Endometrial microvascular endothelial cells (primary cell): ENCODE measurements around the gene CSNK2A3. TPM values are rescaled to one million over a fixed set of nuclear protein-coding genes. Genes with fewer than 3 reads are reported as not detected.
"Not testable (repeated sequence)": the region's sequence is repeated elsewhere in the genome, so short reads cannot be mapped to it uniquely, and the experiment has no call there.

Source experiments
- in situ Hi-C: cut with HindIII; loops from 2 replicates; pipeline ENCODE4 v1.10.0; 2017; ENCODE audit warnings: low sequenced_read_pairs, low pct_unique_long_range_greater_than_20kb; ENCODE audit errors: inconsistent ontology term
- total RNA-seq: library from RNA; depleted of rRNA; stranded (reverse); fragments of >200 nt; gene quantifications from one replicate; pipeline ENCODE4 v1.2.3, GENCODE V29; 2015; ENCODE audit errors: inconsistent ontology term

CSNK2A3 gene
- total RNA-seq: 0.65 TPM

DNA sequence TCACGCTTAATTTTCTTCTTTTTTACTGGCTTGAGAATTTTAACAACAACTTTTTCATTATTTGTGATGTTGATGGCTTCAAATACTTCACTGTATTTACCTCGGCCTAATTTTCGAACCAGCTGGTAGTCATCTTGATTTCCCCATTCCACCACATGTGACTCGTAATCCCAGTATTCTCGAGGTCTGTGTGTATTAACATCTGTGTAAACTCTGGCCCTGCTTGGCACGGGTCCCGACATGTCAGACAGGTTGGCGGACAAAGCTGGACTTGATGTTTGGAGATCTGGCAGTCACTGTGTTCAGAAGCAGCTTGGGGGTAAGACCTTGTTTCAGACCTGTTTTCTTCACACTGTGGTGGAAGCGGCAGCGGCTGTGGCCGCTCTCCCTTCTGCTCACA, at the start of gene CSNK2A3:
CSNK2A3 (minus strand) TSS at position 373 of the 400 bp plus-strand sequence; CDS start at position 242, 131 bp downstream.
- in situ Hi-C loops: not testable (repeated sequence)

- in situ Hi-C loops: no loop called here
These were observed 49.0 kb upstream of the CSNK2A3 start for GRCh38 chr11:11401960-11402535.

- in situ Hi-C loops: no loop called here
These were observed 47.7 kb upstream of the CSNK2A3 start for GRCh38 chr11:11400635-11401232.

GRCh38 chr11:11400121-11400520, 47.1 kb upstream of the CSNK2A3 start:
- in situ Hi-C loops: no loop called here

GRCh38 chr11:11397781-11398180, 44.7 kb upstream of the CSNK2A3 start:
- in situ Hi-C loops: no loop called here

DNA sequence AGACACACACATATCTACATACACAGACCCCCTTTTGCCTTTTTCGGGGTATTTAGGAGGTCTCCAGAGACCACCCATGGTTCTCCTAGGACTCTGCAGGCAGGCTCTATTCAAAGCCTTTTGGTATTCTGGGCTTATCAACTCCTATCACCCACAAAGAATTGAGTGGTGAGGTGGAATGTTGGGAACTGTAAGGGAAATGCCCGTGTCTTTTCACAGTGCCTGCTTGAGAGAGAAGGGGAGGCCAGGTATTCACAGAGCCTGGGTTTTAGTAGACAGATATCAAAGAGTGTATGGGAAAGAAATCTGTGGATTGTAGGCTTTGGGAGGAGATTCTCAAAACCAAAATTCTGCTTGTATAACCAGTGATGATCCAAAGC, 44.0 kb upstream of the CSNK2A3 start:
- in situ Hi-C loops: no loop called here

DNA sequence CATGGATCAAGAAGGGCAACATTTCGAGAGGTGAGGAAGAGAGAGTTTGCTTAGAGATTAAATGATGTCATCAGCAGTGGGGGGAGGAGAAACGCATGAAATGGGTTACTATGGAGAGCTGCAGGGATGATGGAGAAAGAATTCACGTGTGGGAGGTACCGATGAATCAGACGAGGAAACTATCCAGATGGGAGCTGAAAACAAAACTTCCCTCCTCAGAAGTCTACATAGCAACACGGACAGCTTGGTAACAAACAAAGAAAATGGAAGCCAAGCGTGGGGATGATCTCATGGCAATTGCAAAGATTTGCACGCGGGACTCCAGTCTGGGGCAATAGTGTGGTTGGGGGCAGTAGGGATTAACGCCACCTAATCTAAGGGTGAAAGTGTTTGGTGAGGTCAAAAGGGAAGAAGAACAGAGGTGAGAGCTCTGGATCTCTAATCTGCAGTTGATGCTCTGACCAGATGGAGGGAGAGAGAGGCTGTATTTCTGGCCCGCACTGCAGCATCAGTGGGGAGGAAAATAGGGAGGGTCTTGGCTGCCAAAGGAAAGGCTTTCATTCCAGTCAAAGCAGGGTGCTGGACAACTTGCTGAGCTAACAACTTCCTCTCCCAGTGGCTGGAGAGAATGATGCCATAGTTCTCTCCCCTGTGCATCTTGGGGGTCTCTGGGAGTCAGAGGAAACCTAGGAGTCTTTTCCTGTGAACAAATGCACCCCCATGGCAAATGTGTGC, 43.4 kb upstream of the CSNK2A3 start:
- in situ Hi-C loops: no loop called here

GRCh38 chr11:11395126-11395525, 42.1 kb upstream of the CSNK2A3 start:
- in situ Hi-C loops: no loop called here

GRCh38 chr11:11394241-11394640, 41.2 kb upstream of the CSNK2A3 start:
- in situ Hi-C loops: no loop called here

DNA sequence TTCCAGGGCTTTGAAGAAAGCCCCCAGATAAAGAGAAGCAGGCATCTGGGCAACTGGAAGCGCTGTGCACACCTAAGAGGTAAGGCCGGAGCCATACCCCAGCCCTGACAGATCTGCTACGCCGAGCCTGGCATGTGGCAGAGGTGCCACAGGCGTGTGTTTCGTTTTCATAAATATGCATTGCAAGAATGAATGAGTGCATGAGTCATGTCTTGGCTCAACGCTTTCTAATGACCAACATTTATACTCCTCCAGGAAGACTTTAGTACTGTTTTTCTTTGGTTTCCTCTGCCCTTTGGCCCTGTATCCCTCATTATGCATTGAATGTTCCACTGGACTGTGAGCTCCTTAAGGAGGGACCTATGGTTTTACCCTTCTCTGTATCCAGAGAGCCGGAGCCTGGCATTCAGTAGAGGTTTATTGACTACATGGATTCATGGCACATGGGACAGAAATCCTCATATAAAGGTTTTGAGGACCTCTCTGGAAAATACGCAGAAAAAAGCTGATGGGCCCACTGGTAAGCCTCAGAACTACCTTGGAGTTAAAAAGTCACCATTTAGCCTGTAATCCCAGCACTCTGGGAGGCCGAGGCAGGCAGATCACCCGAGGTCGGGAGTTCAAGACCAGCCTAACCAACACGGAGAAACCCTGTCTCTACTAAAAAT, 38.9 kb upstream of the CSNK2A3 start:
- in situ Hi-C loops: no loop called here

GRCh38 chr11:11391169-11391568, 38.1 kb upstream of the CSNK2A3 start:
- in situ Hi-C loops: no loop called here

- in situ Hi-C loops: no loop called here
These were observed 37.2 kb upstream of the CSNK2A3 start for GRCh38 chr11:11390068-11390771.

DNA sequence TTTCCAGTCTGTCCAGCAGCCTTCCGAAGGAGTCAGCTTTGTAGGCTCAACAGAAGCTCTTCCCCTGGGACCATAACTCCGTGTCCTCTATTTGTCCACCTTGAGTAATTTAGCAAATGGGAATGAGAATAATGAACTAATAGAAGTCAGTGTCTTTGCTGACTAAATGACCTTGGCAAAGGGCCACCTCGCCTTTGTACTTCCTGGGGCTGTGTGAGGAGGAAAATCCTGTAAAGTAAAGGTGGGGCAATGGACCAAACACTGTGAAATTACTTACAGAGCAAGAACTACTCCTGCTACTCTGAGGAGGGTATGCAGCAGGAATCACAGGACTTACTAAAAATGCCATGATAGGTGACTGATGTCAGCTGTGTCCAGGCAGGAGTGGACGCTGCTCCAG, 36.2 kb upstream of the CSNK2A3 start:
- in situ Hi-C loops: no loop called here

DNA sequence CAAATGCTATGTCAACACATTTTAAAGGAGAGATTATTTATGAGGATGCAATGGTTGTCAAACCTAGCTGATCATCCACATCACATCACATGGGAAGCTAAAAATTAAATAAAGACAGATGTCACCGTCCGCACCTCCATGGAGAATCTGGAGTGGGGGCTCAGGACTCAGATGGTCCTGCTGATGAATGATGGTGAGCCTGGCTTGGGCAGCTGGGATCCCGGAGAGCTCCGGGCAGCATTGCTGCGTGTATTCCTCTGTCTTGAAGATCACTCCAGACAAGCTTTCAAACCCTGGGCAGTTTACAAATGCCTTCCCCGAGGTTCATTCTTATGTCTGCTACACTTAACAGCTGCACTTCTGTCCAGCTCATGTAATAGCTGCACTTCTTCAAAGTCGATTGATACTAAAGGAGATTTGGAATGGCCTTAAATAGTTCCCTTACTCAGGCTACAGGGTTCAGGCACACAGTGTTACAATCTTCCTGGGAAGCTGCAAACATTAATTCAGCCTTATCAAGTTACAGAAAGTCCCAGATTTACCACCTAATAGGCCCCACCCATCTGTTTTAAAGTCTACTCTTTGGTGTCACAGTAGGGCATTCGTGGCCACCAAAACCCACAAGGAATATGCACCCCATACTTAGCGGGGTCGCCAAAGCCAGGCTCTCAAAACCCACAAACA, 34.7 kb upstream of the CSNK2A3 start:
- in situ Hi-C loops: no loop called here

DNA sequence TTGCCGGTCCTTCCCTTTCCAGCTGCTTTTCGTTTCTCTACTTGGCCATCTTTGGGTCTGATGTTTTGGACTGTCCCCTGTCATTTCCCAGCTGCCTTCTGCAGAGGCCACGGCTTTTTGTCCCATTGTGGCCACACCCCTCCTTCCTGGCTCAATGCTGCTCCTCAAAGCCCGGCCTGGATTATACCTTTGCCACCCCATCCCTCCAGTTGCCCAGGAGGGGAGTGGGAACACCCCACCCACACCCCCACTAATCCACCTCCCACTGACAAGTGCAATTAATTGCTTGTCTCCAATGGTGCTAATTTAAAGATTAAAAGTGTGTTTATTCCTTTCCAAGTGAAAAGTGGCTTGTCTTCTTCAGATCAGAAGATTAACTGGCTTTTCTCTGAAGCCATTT, 34.2 kb upstream of the CSNK2A3 start:
- in situ Hi-C loops: no loop called here

- in situ Hi-C loops: no loop called here
These were observed 31.8 kb upstream of the CSNK2A3 start for GRCh38 chr11:11384829-11385228.

- in situ Hi-C loops: no loop called here
These were observed 30.9 kb upstream of the CSNK2A3 start for GRCh38 chr11:11383995-11384394.

DNA sequence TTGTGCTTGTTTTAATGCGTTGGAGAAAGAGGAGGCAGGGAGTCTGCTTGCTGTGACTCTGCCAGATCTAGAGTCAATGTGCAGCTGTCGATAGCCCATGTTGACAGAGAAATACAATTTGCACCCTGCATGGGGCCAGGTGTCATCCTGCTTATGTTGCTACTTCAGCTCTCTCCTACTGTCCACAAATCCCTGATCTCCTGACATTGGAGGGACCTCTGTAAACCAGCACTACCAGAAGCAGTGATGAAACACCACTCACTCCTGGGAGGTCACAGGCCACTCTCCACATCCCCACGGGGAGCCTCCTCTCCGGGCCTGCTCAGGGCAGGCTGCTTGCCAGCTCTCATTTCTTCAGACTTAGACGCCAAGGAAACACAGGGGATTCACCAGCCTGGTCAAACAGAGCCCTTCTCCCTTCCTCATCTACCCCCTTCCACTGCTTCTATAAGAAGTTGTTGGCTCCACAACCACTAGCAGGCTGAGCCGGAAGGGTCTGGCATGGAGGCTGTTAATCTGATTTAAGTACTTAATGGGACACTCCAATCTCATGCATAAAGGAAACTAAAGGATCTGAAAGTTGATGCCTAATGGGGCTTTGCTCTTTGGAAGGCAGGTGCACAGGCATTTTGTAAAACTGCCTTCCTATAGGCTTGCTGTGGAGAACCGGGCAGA, 29.9 kb upstream of the CSNK2A3 start:
- in situ Hi-C loops: no loop called here
